ENCODE results near the gene SAMD1.

- TF ChIP-seq CTCF (conservative IDR thresholded peaks at IDR 0.05; ENCODE audit: low read depth, low read length): peak; percentile 91
- TF ChIP-seq EZH2 (IDR thresholded peaks at IDR 0.05; ENCODE audit: borderline replicate concordance, low read depth, low read length, poor library complexity, severe bottlenecking): no peak
These were observed 46.1 kb upstream of the SAMD1 start, which contains the start of gene ASF1B for GRCh38 chr19:14136509-14137281.
